ENCODE results near the gene TRPV4.

DNA sequence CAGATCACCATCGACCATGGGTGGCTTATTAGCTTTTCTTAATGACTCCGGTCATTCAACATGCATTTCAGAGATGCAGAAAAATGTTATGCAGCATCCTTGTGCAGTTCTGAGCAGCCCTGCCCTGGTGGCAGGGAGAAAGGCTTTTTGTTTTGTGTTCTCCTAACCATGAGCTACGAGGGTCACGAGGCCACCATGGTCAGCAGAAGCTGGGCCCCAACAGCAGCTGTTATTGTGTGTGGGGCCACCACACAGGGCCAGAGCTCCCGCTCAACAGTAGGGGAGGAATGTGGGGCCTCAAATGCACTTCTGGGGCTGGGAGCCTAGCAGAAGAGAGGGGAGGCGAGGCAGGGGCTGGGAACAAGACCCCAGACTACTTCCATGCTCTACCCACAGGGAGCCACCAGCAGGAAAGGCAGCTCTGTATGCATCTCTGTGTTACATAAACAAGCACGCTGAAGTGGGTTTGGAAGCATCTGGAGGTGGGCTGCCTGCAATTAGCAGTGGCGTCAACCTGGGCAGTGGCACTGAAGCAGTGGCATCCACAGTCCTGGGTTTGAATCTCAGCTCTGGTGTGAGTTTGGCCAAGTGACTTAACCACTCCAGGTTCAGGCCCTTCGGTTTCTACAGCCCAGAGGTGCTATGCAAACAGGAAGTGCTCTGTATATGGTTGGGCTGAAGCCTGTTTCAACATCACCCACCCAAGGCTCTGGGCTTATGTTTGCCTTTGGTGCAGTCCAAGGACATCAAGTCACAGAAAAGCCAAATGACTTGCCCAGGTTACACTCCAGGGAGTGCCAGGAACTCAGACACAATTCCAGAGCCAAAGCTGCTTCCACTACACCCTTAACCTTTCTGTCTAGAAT lies 30.9 kb upstream of the TRPV4 start:
- TF ChIP-seq EZH2 (IDR thresholded peaks at IDR 0.05; ENCODE audit: low read length, unreplicated experiment) (no peak), EZH2phosphoT487 (IDR thresholded peaks at IDR 0.05; ENCODE audit: borderline replicate concordance, low read length) (no peak)
- TF ChIP-seq, protein P1, sequence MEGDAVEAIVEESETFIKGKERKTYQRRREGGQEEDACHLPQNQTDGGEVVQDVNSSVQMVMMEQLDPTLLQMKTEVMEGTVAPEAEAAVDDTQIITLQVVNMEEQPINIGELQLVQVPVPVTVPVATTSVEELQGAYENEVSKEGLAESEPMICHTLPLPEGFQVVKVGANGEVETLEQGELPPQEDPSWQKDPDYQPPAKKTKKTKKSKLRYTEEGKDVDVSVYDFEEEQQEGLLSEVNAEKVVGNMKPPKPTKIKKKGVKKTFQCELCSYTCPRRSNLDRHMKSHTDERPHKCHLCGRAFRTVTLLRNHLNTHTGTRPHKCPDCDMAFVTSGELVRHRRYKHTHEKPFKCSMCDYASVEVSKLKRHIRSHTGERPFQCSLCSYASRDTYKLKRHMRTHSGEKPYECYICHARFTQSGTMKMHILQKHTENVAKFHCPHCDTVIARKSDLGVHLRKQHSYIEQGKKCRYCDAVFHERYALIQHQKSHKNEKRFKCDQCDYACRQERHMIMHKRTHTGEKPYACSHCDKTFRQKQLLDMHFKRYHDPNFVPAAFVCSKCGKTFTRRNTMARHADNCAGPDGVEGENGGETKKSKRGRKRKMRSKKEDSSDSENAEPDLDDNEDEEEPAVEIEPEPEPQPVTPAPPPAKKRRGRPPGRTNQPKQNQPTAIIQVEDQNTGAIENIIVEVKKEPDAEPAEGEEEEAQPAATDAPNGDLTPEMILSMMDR (conservative IDR thresholded peaks at IDR 0.05; ENCODE audit: low read depth, low read length): no peak

Data from PC-3 (cell line).